H9 (cell line): Measurements from ENCODE around the gene KLB. TPM values are rescaled to one million over a fixed set of nuclear protein-coding genes. Genes with fewer than 3 reads are reported as not detected.

Source experiments
- DNase-seq: peaks from one replicate; pipeline ENCODE4 v3.0.0-alpha.2; 2017
- H2AFZ ChIP-seq: one replicate; pipeline ENCODE4 v1.6.1; 2013; ENCODE audit warnings: mild to moderate bottlenecking, low read length, control low read depth, moderate library complexity
- H2AK5ac ChIP-seq: 2 replicates; pipeline ENCODE4 v1.6.1; 2013; ENCODE audit warnings: low read length, control low read depth, mixed read lengths; ENCODE audit not compliant: insufficient read length
- H2BK120ac ChIP-seq: one replicate; pipeline ENCODE4 v1.6.1; 2013; ENCODE audit warnings: low read depth, mild to moderate bottlenecking, low read length, control low read depth, inconsistent platforms; ENCODE audit not compliant: poor library complexity, severe bottlenecking
- H2BK12ac ChIP-seq: 2 replicates; pipeline ENCODE4 v1.6.1; 2013; ENCODE audit warnings: low read length, control low read depth, mixed read lengths, low read depth; ENCODE audit not compliant: insufficient read length
- H2BK15ac ChIP-seq: 2 replicates; pipeline ENCODE4 v1.6.1; 2013; ENCODE audit warnings: low read depth, low read length, control low read depth
- H2BK20ac ChIP-seq: one replicate; pipeline ENCODE4 v1.6.1; 2013; ENCODE audit warnings: low read depth, mild to moderate bottlenecking, low read length, control low read depth, inconsistent platforms; ENCODE audit not compliant: poor library complexity, severe bottlenecking
- H2BK5ac ChIP-seq: 2 replicates; pipeline ENCODE4 v1.6.1; 2013; ENCODE audit warnings: low read length, control low read depth, mixed read lengths; ENCODE audit not compliant: insufficient read length
- H3K14ac ChIP-seq: 2 replicates; pipeline ENCODE4 v1.6.1; 2013; ENCODE audit warnings: low read length, control low read depth; ENCODE audit not compliant: insufficient read depth
- H3K18ac ChIP-seq: 2 replicates; pipeline ENCODE4 v1.6.1; 2013; ENCODE audit warnings: low read depth, mild to moderate bottlenecking, mixed read lengths, low read length, control low read depth; ENCODE audit not compliant: insufficient read length
- H3K23ac ChIP-seq: 2 replicates; pipeline ENCODE4 v1.6.1; 2013; ENCODE audit warnings: low read length, control low read depth, mixed read lengths, low read depth; ENCODE audit not compliant: insufficient read length
- H3K23me2 ChIP-seq: 2 replicates; pipeline ENCODE4 v1.6.1; 2013; ENCODE audit warnings: low read depth, mild to moderate bottlenecking, mixed read lengths, low read length, control low read depth; ENCODE audit not compliant: insufficient read length, poor library complexity, severe bottlenecking
- H3K27ac ChIP-seq: 2 replicates; pipeline ENCODE4 v1.5.1; 2013; ENCODE audit warnings: low read length, control low read depth, mixed read lengths, low read depth; ENCODE audit not compliant: insufficient read length
- H3K27me3 ChIP-seq: 2 replicates; pipeline ENCODE4 v1.6.1; 2013; ENCODE audit warnings: low read length, control low read depth, inconsistent platforms; ENCODE audit not compliant: insufficient read depth
- H3K4ac ChIP-seq: 2 replicates; pipeline ENCODE4 v1.6.1; 2013; ENCODE audit warnings: low read depth, mild to moderate bottlenecking, control low read depth, inconsistent platforms, low read length, moderate library complexity
- H3K4me1 ChIP-seq: 2 replicates; pipeline ENCODE4 v1.6.1; 2013; ENCODE audit warnings: low read length, control low read depth, inconsistent platforms; ENCODE audit not compliant: insufficient read depth
- H3K4me2 ChIP-seq: 2 replicates; pipeline ENCODE4 v1.6.1; 2013; ENCODE audit warnings: low read length, control low read depth, mixed read lengths; ENCODE audit not compliant: insufficient read length, insufficient read depth
- H3K56ac ChIP-seq: 2 replicates; pipeline ENCODE4 v1.6.1; 2013; ENCODE audit warnings: low read depth, mild to moderate bottlenecking, mixed read lengths, low read length, control low read depth; ENCODE audit not compliant: insufficient read length
- H3K79me1 ChIP-seq: 2 replicates; pipeline ENCODE4 v1.6.1; 2013; ENCODE audit warnings: low read depth, mild to moderate bottlenecking, moderate library complexity, low read length, control low read depth, inconsistent platforms; ENCODE audit not compliant: insufficient read depth, poor library complexity, severe bottlenecking
- H3K79me2 ChIP-seq: 2 replicates; pipeline ENCODE4 v1.6.1; 2013; ENCODE audit warnings: low read length, control low read depth, inconsistent platforms; ENCODE audit not compliant: insufficient read depth
- H3K9ac ChIP-seq: 2 replicates; pipeline ENCODE4 v1.6.1; 2013; ENCODE audit warnings: low read length, control low read depth, mixed read lengths; ENCODE audit not compliant: insufficient read length; ENCODE audit errors: extremely low read depth
- H3K9me3 ChIP-seq: one replicate; pipeline ENCODE4 v1.6.1; 2013; ENCODE audit warnings: low read depth, low read length, inconsistent platforms; ENCODE audit not compliant: control insufficient read depth
- H3T11ph ChIP-seq: one replicate; pipeline ENCODE4 v1.6.1; 2013; ENCODE audit warnings: mild to moderate bottlenecking, low read length, control low read depth, inconsistent platforms
- H4K20me1 ChIP-seq: one replicate; pipeline ENCODE4 v1.6.1; 2013; ENCODE audit not compliant: control insufficient read depth, insufficient read length, insufficient read depth
- H4K5ac ChIP-seq: 2 replicates; pipeline ENCODE4 v1.6.1; 2013; ENCODE audit warnings: low read depth, mild to moderate bottlenecking, mixed read lengths, low read length, control low read depth; ENCODE audit not compliant: insufficient read length
- H4K8ac ChIP-seq: replicated peaks from 2 replicates; pipeline ENCODE4 v1.6.1; 2013; ENCODE audit warnings: low read length, control low read depth, mixed read lengths, low read depth; ENCODE audit not compliant: insufficient read length
- H4K91ac ChIP-seq: 2 replicates; pipeline ENCODE4 v1.6.1; 2013; ENCODE audit warnings: low read depth, mild to moderate bottlenecking, moderate library complexity, mixed read lengths, low read length, control low read depth; ENCODE audit not compliant: insufficient read length
- H3K27ac Mint-ChIP-seq, 3 experiments: 2 replicates in 2 of 3; 3 replicates in 1 of 3; pipeline ENCODE4 v1.8.0; 2020 to 2021; ENCODE audit warnings: mixed read lengths in 3 of 3, mild to moderate bottlenecking in 1 of 3, moderate library complexity in 1 of 3
- H3K27me3 Mint-ChIP-seq: 2 replicates; pipeline ENCODE4 v1.8.0; 2021; ENCODE audit warnings: low read depth, mild to moderate bottlenecking, moderate library complexity, mixed read lengths
- H3K36me3 Mint-ChIP-seq, 3 experiments: 2 replicates in 2 of 3; 3 replicates in 1 of 3; pipeline ENCODE4 v1.8.0; 2020 to 2021; ENCODE audit warnings: low read depth in 3 of 3, mixed read lengths in 3 of 3; ENCODE audit not compliant: insufficient read depth in 1 of 3
- H3K4me1 Mint-ChIP-seq, 2 experiments: 2 replicates each; pipeline ENCODE4 v1.8.0; 2020; ENCODE audit warnings: mixed read lengths in 2 of 2
- H3K4me3 Mint-ChIP-seq, 2 experiments: 2 replicates in 1 of 2; 3 replicates in 1 of 2; pipeline ENCODE4 v1.8.0; 2020 to 2021; ENCODE audit warnings: mild to moderate bottlenecking in 2 of 2, mixed read lengths in 2 of 2, moderate library complexity in 1 of 2
- H3K9me3 Mint-ChIP-seq, 2 experiments: 2 replicates in 1 of 2; 3 replicates in 1 of 2; pipeline ENCODE4 v1.8.0; 2020; ENCODE audit warnings: mild to moderate bottlenecking in 2 of 2, mixed read lengths in 2 of 2, moderate library complexity in 1 of 2
- WGBS: extraction: QIAGEN DNeasy Blood & Tissue Kit; methylation state at CpG from one replicate; pipeline ENCODE4 v1.1.7; 2013; ENCODE audit warnings: missing lambda C conversion rate, low lambda C conversion rate, mixed read lengths; ENCODE audit not compliant: insufficient read length; ENCODE audit errors: extremely low coverage; 5-methylcytosine and 5-hydroxymethylcytosine counted together
- total RNA-seq: library from RNA; stranded (reverse); gene quantifications from 2 replicates; pipeline ENCODE4 v1.2.1, GENCODE V29; 2021
- TF ChIP-seq, protein P1 (sequence below): fragments of 200-600 bp; sonication (generic); conservative IDR thresholded peaks from 3 replicates; pipeline ENCODE4 v1.8.0; 2021; ENCODE audit warnings: antibody characterized with exemption, mild to moderate bottlenecking

Gene KLB
- total RNA-seq, 1 experiment from 2014 or later: 0.07 TPM

GRCh38 chr4:39390603-39391002 is 16.1 kb upstream of the KLB start:
- H2AFZ ChIP-seq: no peak overlapping the region
- Mint-ChIP-seq H3K4me3 (no peak overlapping the region), H3K27ac (no peak overlapping the region), H3K27me3 (no peaks in the 10 kb centered on the region), H3K4me1 (no peaks in the 10 kb centered on the region), H3K36me3 (no peaks in the 10 kb centered on the region), H3K9me3 (no peaks in the 10 kb centered on the region)
- no peak overlapping the region for H3K27ac ChIP-seq
- TF ChIP-seq, protein P1, sequence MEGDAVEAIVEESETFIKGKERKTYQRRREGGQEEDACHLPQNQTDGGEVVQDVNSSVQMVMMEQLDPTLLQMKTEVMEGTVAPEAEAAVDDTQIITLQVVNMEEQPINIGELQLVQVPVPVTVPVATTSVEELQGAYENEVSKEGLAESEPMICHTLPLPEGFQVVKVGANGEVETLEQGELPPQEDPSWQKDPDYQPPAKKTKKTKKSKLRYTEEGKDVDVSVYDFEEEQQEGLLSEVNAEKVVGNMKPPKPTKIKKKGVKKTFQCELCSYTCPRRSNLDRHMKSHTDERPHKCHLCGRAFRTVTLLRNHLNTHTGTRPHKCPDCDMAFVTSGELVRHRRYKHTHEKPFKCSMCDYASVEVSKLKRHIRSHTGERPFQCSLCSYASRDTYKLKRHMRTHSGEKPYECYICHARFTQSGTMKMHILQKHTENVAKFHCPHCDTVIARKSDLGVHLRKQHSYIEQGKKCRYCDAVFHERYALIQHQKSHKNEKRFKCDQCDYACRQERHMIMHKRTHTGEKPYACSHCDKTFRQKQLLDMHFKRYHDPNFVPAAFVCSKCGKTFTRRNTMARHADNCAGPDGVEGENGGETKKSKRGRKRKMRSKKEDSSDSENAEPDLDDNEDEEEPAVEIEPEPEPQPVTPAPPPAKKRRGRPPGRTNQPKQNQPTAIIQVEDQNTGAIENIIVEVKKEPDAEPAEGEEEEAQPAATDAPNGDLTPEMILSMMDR: no peak
- H3K56ac ChIP-seq: no peak overlapping the region
- H3K23me2 ChIP-seq: no peaks in the 10 kb centered on the region
- no peaks in the 10 kb centered on the region for H3K9me3 ChIP-seq
- no peak overlapping the region for H3K4ac ChIP-seq
- no peaks in the 10 kb centered on the region for H3K27me3 ChIP-seq
- no peak overlapping the region for H3K14ac ChIP-seq
- H3K4me1 ChIP-seq: no peaks in the 10 kb centered on the region
- no peak overlapping the region for H2BK20ac ChIP-seq
- no peak overlapping the region for H3K23ac ChIP-seq
- no peaks in the 10 kb centered on the region for H4K20me1 ChIP-seq
- H2BK15ac ChIP-seq: no peak overlapping the region
- H3T11ph ChIP-seq: no peak overlapping the region
- no peak overlapping the region for H4K8ac ChIP-seq
- DNase-seq: no peak
- H4K91ac ChIP-seq: no peak overlapping the region
- H2AK5ac ChIP-seq: no peak overlapping the region
- no peaks in the 10 kb centered on the region for H3K79me2 ChIP-seq
- H3K18ac ChIP-seq: no peak overlapping the region
- H2BK5ac ChIP-seq: no peak overlapping the region
- H4K5ac ChIP-seq: no peak overlapping the region
- no peak overlapping the region for H3K4me2 ChIP-seq
- no peak overlapping the region for H2BK12ac ChIP-seq
- no peaks in the 10 kb centered on the region for H3K79me1 ChIP-seq
- H2BK120ac ChIP-seq: no peak overlapping the region
- no CpG with 5 or more reads among the region's 6 CpGs for WGBS
- H3K9ac ChIP-seq: no peak overlapping the region
